ENCODE data around the gene DCTN5. TPM values are rescaled to one million over a fixed set of nuclear protein-coding genes. Genes with fewer than 3 reads are reported as not detected.
"Not testable (repeated sequence)": the region's sequence is repeated elsewhere in the genome, so short reads cannot be mapped to it uniquely, and the experiment has no call there.

Gene DCTN5
- 64.8 and 123 TPM in 2 replicates for total RNA-seq

DNA sequence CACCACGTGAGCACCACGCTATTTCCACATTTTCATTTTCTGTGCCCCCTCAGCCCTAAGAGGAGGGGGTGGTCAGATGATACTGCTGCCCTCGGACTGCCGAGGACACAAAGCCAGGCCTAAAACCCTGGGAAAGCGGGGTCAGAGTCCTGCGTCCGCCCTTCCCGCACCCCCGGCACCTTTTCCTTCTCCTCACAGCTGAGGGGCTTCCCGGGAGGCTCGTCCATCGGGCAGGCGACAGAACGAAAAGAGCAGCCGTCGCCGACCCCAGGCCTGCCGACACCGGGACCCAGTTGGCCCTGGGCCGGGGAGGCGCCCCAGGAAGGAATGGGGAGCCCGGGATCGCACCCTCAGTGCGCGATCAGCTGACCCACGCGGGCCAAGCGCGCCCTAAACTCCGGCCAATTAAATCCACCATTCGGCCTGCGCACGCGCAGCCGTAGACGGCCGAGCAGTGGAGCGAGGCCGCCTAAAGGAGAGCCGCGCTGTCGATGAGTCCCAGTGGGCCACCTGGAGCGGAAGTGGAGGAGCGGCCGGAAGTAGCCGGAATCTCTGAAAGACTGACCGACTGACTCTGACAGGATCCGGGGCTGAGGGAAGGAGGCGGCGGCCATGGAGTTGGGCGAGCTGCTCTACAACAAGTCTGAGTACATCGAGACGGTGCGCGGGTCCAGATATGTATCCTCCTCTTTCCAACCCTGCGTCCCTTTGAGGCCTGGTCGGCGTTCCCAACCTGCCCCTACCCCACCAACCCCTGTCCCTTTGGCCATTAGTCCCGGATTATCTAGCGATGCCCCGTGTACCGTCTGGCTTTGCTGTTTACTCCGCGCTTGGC, at the start of gene DCTN5, which contains the start of gene PALB2:
Gene DCTN5, plus strand, starts transcription at position 536 of the 835 bp plus-strand sequence. Its CDS starts 77 bp downstream, at position 613.
Gene PALB2, minus strand, starts transcription at position 380 of the 835 bp plus-strand sequence. Its CDS starts 153 bp downstream, at position 227.
- DNase-seq (ENCODE audit: low read depth): peak; percentile 86

DNA sequence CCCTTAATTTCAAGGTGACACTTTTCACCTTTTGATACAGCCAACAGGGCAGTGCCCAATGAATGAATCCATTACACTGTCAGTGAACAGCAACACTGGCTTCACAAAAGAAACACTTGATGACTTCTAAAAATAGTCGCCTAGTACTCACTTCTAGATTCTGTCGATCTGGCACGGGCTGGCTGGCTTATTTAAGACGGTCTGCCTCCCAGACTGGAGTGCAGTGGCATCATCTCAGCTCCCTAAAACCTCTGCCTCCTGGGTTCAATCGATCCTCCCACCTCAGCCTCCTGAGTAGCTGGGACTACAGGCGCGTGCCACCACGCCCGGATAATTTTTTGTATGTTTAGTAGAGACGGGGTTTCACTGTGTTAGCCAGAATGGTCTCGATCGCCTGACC, 47.1 kb upstream of the DCTN5 start:
- DNase-seq (ENCODE audit: low read depth): no peak

DNA sequence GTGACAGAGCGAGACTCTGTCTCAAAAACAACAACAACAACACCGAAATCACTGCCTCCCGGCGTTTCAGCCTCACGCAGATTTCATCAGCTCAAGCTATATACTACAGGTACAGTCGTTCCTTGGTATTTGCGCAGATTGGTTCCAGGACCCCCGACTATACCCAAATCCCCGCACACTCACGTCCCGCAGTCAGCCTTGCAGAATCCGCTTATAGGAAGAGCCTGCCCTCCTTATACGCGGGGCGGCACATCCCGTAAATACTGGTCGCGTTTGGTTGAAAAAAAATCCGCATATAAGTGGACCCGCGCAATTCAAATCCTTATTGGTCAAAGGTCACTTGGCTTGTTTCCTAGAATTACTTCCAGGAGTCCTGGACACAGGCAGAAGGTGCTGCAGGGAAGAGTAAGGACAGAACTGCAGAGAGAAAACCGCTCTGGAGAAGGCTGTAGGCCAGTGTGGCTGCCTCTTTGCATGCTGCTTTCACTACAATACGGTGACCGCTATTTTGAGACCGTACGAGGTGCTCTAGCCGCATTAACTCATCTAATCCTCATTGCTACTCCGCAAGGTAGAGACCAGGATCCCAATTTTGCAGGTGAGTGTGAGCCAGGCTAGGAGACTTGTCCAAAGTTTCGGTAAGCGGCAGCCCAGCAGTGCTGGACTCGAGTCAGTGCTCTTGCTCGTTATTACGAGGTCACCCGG, 45.9 kb upstream of the DCTN5 start:
- DNase-seq (ENCODE audit: low read depth): peak; percentile 19

DNA sequence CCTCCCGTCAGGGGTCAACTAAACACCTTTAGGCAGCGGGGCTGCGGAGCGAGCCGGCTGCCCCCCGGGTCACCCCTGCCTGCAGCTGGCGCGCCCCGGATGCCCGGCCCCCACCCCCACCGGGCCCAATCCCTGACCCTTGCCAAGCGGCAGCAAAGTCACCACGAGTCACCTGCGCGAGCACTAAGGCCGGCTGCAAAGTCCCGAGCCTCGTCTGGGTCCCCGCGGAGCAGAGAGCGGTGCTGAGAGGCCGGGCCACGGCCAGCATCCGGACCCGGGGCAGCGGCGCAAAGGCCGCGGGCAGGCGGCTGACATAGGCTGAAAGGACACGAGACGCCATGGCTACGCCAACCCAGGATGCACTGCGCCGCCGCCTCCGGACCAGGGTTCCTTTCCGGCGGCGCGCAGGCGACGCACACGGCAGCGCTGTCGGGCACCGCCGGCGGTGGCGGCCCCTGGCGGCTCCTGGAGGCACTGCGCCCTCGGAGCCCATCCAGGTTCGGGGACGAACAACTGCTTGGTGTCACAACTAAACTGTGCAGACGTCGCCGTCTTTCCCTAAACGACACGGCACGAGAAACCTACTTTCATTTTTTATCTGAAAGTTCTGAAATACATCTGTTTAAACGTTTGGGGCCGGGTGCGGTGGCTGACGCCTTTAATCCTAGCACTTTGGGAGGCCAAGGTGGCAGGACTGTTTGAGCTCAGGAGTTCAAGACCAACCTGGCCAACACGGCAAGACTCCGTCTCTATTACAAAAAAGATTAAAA, 45.1 kb upstream of the DCTN5 start, which contains the start of gene NDUFAB1:
Gene NDUFAB1, minus strand, starts transcription at position 366 of the 770 bp plus-strand sequence. Its CDS starts 26 bp downstream, at position 340.
- DNase-seq (ENCODE audit: low read depth): peak; percentile 66

DNA sequence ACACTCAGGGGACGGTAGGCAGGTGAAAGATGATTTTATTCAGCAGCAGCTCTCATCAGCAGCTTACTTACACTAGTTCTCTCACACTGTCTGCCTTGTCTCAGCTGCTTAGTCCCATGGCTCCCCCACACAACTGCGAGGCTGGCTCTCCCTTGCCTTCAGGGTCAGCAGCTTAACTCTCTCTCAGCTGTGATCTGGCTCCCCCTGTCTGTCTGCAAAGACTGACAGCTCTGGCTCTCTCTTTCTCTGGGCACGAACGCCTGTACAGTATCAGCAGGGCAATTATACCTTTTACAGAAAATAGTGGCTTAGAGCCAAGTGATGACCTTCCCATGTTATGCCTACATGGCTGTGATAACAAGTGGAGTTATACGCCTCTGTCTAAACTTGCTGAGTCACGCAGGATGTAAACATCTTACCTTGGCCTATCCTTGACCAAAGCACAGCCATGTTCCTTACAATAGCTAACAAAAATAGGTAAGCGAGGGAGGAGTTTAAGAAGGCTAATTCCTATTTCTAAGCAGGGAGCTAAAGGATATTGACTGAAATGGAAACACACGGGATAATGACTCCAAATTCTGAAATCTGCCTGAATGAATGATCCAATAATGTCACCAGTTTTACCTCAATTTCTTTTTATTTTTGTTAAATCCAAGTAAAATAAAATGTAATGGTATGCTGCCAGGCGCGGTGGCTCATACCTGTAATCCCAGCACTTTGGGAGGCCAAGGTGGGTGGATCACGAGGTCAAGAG, 44.1 kb upstream of the DCTN5 start:
- DNase-seq (ENCODE audit: low read depth): no peak

DNA sequence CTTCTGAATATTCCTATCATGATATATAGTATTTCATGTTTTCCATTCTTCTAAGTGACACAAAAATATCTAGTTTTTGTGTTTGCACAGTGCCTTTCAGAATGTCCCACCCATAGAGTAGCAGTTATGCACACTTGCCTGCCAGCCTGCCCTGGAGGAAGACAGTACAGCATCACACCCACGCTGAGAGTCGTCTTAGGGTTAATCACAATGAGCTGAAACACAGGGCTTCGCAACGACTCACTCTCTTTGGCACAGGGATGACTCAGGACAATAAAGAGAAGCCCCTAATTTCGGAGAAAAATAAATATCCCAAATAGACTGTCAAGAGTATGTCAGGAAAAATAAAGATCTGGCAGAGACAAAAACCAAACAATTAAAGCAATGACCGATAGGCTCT, 33.5 kb upstream of the DCTN5 start:
- DNase-seq (ENCODE audit: low read depth): no peak

DNA sequence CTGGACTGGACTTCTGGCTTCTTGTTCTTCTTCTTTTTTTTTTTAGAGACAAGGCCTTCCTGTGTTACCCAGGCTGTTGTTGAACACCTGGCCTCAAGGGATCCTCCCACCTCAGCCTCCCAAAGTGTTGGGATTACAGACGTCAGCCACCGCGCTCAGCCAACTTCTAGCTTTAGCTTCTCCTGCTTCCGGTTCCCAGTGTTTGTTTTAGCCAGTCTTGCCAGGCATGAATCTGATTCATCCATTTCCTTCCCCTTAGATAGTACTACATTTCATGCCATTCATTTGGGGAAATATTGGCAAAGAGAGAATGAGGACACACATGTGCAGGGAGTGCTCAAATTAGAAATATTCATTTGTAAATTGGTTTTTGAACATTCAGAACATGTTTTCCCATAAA, 33.1 kb upstream of the DCTN5 start:
- DNase-seq (ENCODE audit: low read depth): peak; percentile 40

DNA sequence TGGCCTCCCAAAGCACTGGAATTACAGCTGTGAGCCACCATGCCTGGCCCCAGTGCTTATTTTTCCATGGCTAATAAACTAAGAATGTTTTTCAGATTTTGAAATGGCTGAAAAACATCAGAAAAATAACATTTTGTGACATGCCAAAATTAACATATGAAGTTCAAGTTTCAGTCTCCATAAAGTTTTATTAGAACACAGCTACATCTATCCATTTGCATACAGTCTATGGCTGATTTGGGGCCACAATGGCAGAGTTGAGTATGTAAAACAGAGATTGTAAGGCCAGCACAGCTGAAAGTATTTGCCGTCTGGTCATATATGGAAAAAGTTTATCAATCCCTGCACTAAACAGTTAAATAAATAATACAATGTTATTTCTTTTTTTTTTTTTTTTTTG, 31.3 kb upstream of the DCTN5 start:
- DNase-seq (ENCODE audit: low read depth): no peak

DNA sequence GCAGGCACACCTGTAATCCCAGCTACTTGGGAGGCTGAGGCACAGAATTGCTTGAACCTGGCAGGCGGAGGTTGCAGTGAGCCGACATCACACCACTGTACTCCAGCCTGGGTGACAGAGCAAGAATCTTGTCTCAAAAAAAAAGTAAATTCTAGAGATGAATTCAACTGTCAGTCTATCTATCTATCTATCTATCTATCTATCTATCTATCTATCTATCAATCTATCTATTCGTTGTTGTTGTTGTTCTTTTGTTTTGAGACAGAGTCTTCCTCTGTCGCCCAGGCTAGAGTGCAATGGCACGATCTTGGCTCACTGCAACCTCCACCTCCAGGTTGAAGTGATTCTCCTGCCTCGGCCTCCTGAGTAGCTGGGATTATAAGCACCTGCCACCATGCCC, 30.4 kb upstream of the DCTN5 start:
- not testable (repeated sequence) for DNase-seq (ENCODE audit: low read depth)

DNA sequence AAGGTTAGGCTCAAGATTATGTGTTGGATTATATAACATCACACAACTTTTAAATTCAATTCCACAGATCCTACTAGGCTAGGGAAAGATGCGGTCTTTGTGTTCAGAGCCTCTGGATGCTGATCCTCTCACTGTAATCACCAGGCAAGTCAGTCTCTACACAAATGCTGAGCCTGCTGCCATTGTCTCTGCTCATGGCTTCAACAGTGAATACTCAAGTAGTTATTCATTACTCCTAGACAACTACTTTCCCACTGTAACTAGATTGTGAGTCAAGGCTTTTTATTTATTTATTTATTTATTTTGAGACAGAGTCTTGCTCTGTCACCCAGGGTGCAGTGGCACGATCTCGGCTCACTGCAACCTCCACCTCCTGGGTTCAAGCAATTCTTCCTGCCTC, 29.3 kb upstream of the DCTN5 start:
- peak; percentile 63 for DNase-seq (ENCODE audit: low read depth)

DNA sequence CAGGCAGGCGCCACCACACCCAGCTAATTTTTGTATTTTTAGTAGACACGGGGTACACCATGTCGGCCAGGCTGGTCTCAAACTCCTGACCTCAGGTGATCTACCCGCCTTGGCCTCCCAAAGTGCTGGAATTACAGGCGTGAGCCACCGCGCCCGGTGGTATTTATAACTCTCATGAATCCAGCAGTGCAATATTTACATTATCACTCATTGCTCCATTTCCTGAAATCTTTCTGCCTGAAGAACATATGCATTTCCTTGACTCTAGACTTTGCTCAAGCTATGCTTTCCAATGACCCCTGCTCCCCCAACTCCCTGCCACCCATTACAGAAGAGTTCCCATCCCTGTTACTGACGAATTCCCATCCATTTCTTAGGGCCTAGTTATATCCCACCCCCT, 25.5 kb upstream of the DCTN5 start:
- DNase-seq (ENCODE audit: low read depth): no peak

DNA sequence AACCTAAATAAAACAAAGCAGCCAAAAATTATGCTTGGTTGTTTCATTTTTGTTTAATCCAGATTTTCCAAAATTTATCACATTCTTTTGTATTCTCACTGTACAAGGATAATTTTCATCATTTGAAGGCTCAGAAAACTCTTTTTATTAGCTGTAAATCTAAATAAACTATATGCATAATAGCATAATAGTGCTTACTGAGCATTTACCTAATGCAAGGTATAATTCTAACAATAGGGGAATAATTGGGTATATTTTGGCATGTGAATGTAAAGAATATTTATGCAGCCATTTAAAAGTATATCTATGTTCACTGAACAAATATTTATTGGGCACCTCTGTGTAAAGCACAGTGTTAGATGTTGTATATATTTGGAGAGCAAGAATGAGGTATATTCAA, 17.2 kb upstream of the DCTN5 start:
- no peak for DNase-seq (ENCODE audit: low read depth)

DNA sequence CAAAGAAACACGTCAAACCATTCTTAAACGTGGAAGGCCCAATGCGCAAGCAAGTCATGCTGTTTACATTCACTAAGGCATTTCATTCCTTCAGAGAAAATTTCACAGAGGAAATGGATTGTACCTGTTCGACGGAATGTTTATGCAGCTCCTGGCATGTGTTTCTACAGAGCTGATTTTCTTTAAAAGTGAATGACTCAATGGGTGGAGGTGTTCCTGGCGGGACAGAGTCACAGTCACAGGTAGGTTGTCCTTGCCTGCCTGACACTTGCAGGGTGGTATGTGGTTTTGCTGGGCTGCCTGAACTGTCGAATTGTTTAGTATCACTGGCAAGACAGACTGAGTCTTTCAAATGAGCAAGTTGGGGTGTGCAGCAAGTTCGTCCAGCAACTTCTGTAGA, 11.8 kb upstream of the DCTN5 start:
- no peak for DNase-seq (ENCODE audit: low read depth)

DNA sequence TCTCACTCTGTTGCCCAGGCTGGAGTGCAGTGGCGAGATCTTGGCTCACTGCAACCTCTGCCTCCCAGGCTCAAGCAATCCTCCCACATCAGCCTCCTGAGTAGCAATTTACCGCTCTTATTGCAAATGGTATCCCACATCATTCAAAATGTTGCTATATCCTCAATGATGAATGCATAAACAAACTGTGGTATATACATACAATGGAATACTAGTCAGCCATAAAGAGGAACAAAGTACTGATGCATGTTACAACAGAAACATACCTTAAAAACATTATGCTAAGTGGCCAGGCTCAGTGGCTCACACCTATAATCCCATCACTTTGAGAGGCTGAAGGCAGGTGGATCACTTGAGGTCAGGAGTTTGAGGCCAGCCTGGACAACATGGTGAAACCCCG, 9.4 kb upstream of the DCTN5 start:
- DNase-seq (ENCODE audit: low read depth): not testable (repeated sequence)

DNA sequence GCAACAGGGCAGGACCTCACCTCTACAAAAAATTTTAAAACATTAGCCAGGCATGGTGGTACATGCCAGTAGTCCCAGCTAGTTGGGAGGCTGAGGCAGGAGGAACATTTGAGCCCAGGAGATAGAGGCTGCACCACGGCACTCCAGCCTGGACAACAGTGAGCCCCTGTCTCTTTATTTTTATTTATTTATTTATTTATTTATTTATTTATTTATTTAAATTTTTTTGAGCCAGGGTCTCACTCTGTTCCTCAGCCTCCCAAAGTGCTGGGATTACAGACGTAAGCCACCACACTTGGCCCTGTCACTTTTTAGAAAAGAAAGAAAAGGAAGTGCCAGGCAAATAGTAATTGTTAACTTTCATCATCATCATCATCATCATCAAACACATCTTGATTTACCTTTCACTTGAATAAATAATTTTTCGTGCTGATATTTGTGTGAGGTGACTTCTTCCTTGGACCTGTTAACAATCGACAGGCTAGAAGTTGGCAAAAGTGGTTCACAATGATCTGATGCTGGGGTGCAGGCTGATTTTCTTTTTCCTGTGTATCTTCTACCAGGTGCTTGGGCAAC, 6.7 kb upstream of the DCTN5 start:
- DNase-seq (ENCODE audit: low read depth): no peak

DNA sequence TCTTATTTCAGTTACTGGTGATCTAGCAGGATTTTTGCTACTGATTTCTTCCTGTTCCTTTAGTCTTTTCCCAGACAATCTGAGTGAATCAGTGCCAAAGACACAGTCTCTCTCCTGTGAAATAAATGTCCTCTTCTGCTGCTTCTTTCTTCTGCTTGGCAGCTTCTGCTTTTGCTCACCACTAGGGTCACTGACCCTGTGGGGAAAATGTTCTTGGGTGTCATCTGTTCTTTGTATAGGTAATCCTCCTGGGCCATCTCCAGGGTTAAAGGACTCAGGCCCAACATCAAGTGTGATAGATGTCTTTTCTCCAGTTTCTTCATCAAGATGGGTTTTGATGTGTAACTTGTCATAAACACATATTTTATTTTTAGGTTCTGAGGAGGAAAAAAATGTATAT, 5.3 kb upstream of the DCTN5 start:
- DNase-seq (ENCODE audit: low read depth): no peak

DNA sequence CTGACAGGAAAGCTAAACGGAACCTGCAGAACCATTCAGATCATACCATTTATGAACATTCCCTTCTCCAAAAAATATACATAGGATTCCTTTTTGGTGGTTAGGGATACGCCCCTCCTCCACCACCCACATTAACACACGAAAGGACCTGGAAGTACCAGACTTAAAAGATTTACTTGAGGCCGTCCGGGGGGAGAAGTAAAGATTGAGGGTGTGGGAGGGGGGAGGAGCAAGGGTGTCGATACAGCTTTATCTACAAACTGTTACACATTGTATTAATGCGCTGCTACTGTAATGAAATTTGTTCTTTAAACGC, 693 bp upstream of the DCTN5 start:
- DNase-seq (ENCODE audit: low read depth): no peak

DNA sequence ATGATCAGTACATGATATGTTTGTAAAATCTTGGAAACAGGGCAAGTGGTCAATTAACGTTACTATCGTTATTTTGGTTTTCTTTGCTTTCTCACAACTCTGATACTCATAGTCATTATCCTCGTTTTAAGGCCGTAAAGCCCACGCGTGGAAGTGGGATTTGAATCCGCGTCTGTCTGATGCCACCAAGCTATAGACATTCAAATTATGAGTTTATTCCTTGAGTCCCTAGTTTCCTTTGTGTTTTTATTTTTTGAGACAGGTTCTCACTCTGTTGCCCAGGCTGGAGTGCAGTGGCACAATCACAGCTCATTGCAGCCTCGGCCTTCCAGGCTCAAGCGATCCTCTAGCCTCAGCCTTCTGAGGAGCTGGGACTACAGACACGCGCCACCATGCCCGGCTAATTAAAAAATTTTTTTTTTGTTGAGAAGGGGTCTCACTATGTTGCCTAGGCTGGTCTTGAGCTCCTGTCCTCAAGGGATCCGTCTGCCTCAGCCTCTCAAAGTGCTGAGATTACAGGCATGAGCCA, 1.0 kb downstream of the DCTN5 start:
- no peak for DNase-seq (ENCODE audit: low read depth)

DNA sequence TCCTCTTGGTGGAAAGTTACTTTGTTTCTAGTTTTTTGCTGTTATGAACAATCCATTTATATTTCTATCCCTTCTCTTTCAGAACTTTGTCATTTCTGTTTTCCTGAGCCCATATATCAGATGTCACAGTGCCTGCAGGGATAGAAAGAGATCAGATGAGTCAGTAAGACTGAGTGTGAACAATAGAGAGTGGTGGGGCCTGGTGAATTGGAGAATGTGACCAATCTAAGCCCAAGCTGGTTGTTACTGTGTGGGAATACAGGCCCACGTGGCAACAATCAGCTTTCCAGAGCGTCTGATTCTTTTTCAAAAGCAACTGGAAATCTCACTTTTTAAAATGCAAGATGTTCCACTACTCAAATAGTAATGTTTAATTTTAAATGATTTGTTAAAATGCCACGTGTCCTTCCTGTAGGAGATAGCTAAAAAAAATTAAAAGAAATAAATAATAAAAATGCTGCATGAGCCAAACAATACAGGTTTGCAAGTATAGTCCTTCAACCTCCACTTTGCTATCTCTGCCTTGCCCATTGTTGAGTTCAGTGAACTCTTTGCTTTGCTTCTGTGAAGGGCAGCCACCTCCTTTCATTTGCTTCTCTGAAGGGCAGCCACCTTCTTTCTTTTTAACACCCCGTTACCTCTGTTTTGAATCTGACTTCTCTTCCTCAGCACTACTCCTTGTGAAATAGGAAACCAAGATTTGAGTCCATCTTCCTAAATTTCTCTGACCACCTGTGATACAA, 9.6 kb downstream of the DCTN5 start:
- peak; percentile 24 for DNase-seq (ENCODE audit: low read depth)

DNA sequence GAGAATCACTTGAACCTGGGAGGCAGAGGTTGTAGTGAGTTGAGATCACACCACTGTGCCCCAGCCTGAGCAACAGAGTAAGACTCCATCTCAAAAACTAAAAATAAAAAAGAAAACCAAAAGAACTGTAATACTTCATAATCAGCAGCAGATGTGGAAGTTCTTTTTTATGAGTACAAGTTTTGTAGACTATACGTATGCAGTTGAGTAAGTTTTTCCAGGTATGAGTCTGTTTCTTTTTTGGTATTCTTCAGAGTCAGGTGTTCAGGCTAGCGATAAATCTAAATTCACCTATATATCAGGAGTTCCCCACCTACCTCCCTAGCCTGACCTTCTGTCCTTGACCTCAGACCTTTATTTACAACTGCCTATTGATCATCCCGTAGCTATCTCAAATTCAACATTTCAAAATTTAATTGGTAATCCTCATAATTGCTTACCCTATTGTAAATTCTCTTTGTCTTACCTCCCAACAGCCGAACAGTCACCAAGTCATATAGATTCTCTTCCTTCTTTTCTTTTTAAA, 10.7 kb downstream of the DCTN5 start:
- no peak for DNase-seq (ENCODE audit: low read depth)

All from renal cortical epithelial cell (primary cell).